Left colon (tissue), 2 donors: ENCODE data around the gene LRSAM1. TPM values are rescaled to one million over a fixed set of nuclear protein-coding genes. Genes with fewer than 3 reads are reported as not detected.
A peak's percentile ranks its signal among the peaks of the same experiment; 100 is the strongest.

Experiments
- ATAC-seq: fragments of 200-7000 bp; cut with Tn5 transposase; one replicate; pipeline ENCODE4 v1.9.1; 2020; ENCODE audit warnings: mild to moderate bottlenecking, moderate library complexity
- DNase-seq, 2 donors: peaks; one replicate each; pipeline ENCODE4 v3.0.0-alpha.2; 2020
- intact Hi-C, 2 donors: fragments of 100-400 bp; cut with DNase I in 1 of 2; cut with micrococcal nuclease in 1 of 2; formaldehyde crosslinking; loops; one replicate each; pipeline versions ENCODE4 v1.11.2 to v1.14.0; 2022; cut with DNase I, micrococcal nuclease
- total RNA-seq, 2 donors: library from RNA; stranded (reverse); fragmentation: NEBNext Ultra II Directional; extraction: Animal tissue kit (Norgen Biotek cat#: 25700); gene quantifications; one replicate each; pipeline ENCODE4 v1.2.1, GENCODE V29; 2021
- donor health status: DM: no; HTN: no; CAD: no.
- donor health status: DM: yes; HTN: yes; CAD: no.

LRSAM1 gene
- total RNA-seq, 2 donors from 2014 or later = 13.9 to 20.6 TPM

- intact Hi-C loops = no loop called here
- ATAC-seq (peak; percentile 56), DNase-seq (no peak)
Measured at GRCh38 chr9:127537792-127538191, 86.5 kb downstream of the LRSAM1 start.

GRCh38 chr9:127538849-127539258 is 87.5 kb downstream of the LRSAM1 start:
- ATAC-seq (no peak), DNase-seq (no peak)
- intact Hi-C loops = no loop called here

GRCh38 chr9:127539259-127539981 is 88.1 kb downstream of the LRSAM1 start:
- ATAC-seq (no peak), DNase-seq (no peak)
- intact Hi-C loops = no loop called here

- intact Hi-C loops = no loop called here
- DNase-seq = no peak
- ATAC-seq = no peak
Measured at GRCh38 chr9:127539982-127540663, 88.8 kb downstream of the LRSAM1 start.

GRCh38 chr9:127540664-127541041 is 89.3 kb downstream of the LRSAM1 start:
- ATAC-seq (no peak), DNase-seq (no peak)
- intact Hi-C loops = no loop called here

- no peak for DNase-seq
- no peak for ATAC-seq
- intact Hi-C loops = no loop called here
Measured at GRCh38 chr9:127541176-127541575, 89.9 kb downstream of the LRSAM1 start.

GRCh38 chr9:127541865-127542264 is 90.6 kb downstream of the LRSAM1 start:
- DNase-seq = no peak
- no peak for ATAC-seq
- intact Hi-C loops = no loop called here

GRCh38 chr9:127543221-127543620 is 91.9 kb downstream of the LRSAM1 start:
- ATAC-seq (no peak), DNase-seq (no peak)
- intact Hi-C loops = no loop called here

GRCh38 chr9:127543973-127544533 is 92.7 kb downstream of the LRSAM1 start:
- intact Hi-C loops = no loop called here
- no peak for DNase-seq
- no peak for ATAC-seq

GRCh38 chr9:127545196-127546124 is 94.2 kb downstream of the LRSAM1 start:
- peak; percentile 85 for ATAC-seq
- intact Hi-C loops = no loop called here
- peak; percentile 69 to 76 for DNase-seq

GRCh38 chr9:127546125-127546832 is 95.0 kb downstream of the LRSAM1 start:
- intact Hi-C loops = no loop called here
- peak; percentile 19 for ATAC-seq
- no peak for DNase-seq

GRCh38 chr9:127548352-127548881 is 97.1 kb downstream of the LRSAM1 start:
- ATAC-seq (peak; percentile 15), DNase-seq (no peak)
- intact Hi-C loops = no loop called here

GRCh38 chr9:127549218-127549617 is 97.9 kb downstream of the LRSAM1 start:
- DNase-seq (no peak), ATAC-seq (no peak)
- intact Hi-C loops = no loop called here

- no peak for DNase-seq
- ATAC-seq = no peak
- intact Hi-C loops = no loop called here
Measured at GRCh38 chr9:127549751-127550150, 98.4 kb downstream of the LRSAM1 start.

- ATAC-seq (no peak), DNase-seq (no peak)
- intact Hi-C loops = no loop called here
Measured at GRCh38 chr9:127550282-127550681, 99.0 kb downstream of the LRSAM1 start.

GRCh38 chr9:127550751-127551150 is 99.4 kb downstream of the LRSAM1 start:
- ATAC-seq (no peak), DNase-seq (no peak)
- intact Hi-C loops = no loop called here
